Measurements from ENCODE around the gene SEC31B.

SEC31B gene

GRCh38 chr10:100447663-100448062 is 72.0 kb downstream of the SEC31B start:
- no peak for DNase-seq (ENCODE audit: low read depth, low spot score)

DNA sequence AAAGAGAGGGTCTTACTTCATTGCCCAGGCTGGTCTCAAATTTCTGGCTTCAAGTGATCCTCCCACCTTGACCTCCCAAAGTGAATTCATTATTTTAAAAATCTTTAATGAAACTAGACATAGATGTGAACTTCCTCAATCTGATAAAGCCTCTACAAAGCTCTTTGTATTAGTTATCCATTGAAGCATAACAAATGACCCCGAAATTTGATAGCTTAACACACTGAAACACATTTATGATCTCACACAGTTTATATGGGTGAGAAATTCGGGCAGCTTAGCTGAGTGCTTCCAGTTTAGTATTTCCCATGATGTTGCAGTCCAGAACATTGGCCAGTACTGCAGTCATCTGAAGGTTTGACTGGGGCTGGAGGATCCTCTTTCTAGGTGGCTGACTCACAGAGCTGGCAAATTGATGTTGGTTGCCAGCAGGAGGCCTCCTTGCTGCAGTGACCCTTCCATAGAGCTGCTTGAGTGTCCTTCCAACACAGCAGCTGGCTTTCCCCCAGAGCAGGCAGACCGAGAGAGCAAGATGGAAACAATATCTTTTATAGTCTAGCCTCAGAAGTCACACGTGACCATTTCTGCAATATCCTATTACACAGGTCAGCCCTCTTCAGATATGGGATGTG is 73.4 kb downstream of the SEC31B start:
- DNase-seq (ENCODE audit: low read depth, low spot score) = no peak

- no peak for DNase-seq (ENCODE audit: low read depth, low spot score)
These were observed 77.1 kb downstream of the SEC31B start for GRCh38 chr10:100442548-100442947.

DNA sequence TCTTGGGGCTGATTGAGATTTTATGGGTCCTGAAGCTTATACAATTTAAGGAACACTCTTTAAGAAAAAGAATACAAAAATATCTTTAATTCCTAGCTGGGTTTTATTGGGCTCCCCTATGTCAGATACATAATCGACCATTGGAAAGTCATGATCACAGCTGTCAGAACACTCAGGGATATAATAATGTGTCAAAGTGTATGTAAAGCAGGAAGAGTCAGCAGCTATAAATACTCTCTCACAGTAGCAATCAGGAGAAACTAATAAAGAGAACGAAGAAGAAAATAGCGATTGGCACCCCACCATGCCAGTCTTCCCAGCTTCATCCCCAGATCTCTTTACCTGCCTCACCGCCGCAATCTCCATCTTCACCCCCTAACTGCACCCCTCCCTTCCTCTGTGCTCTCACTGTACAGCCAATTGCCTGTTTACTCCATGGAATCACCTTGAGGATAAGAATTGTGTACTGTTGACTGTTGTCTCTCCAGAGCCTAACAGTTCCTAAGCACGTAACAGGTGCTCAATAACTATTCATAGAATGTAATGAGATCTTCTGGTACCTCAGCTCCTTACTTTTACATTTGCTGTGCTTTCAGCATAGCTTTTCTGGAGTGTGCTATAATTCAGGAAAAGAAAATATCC is 80.9 kb downstream of the SEC31B start:
- DNase-seq (ENCODE audit: low read depth, low spot score) = no peak
